Gastroesophageal sphincter (tissue), 3 donors: ENCODE results near the gene GMDS.

Experiments
- POLR2A ChIP-seq, 2 donors: fragments of 450-650 bp; IDR thresholded peaks; one replicate each; pipeline ENCODE4 v1.6.1; 2017; ENCODE audit warnings: antibody characterized with exemption in 2 of 2, mild to moderate bottlenecking in 2 of 2, moderate library complexity in 1 of 2
- TF ChIP-seq, protein P1 (sequence below), 4 experiments: fragments of 200-600 bp in 2 of 4; fragments of 450-650 bp in 2 of 4; sonication (generic) in 1 of 4; IDR thresholded peaks; one replicate each; pipeline ENCODE4 v1.5.1; 2017 to 2019; ENCODE audit warnings: antibody characterized with exemption in 4 of 4, mild to moderate bottlenecking in 2 of 4, moderate library complexity in 2 of 4

DNA sequence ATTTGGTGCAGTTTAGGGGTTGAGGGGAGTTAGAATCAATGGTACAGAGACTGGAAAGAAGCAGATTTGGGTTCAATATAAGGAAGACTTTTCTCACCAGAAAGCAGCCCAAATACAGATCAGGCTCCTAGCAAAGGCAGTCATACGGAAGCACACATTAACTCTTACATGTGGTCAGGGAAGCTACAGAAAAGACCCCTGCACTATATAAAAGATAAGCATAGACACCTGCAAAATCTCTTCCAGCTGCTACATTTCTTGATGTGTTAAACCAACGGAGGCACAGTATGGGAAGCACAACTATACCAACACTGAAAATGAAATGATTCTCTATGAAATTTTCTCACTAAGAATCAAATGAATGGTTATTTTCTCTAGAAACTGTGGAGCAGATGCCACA lies 150.8 kb downstream of the GMDS start:
- TF ChIP-seq, protein P1, sequence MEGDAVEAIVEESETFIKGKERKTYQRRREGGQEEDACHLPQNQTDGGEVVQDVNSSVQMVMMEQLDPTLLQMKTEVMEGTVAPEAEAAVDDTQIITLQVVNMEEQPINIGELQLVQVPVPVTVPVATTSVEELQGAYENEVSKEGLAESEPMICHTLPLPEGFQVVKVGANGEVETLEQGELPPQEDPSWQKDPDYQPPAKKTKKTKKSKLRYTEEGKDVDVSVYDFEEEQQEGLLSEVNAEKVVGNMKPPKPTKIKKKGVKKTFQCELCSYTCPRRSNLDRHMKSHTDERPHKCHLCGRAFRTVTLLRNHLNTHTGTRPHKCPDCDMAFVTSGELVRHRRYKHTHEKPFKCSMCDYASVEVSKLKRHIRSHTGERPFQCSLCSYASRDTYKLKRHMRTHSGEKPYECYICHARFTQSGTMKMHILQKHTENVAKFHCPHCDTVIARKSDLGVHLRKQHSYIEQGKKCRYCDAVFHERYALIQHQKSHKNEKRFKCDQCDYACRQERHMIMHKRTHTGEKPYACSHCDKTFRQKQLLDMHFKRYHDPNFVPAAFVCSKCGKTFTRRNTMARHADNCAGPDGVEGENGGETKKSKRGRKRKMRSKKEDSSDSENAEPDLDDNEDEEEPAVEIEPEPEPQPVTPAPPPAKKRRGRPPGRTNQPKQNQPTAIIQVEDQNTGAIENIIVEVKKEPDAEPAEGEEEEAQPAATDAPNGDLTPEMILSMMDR (IDR thresholded peaks at IDR 0.05): no peak
- no peak for TF ChIP-seq POLR2A (IDR thresholded peaks at IDR 0.05)
